Measurements from ENCODE around the gene RSL1D1. TPM values are rescaled to one million over a fixed set of nuclear protein-coding genes. Genes with fewer than 3 reads are reported as not detected.

RSL1D1 gene
- total RNA-seq, 2 experiments from 2014 or later: 224 to 237 TPM

DNA sequence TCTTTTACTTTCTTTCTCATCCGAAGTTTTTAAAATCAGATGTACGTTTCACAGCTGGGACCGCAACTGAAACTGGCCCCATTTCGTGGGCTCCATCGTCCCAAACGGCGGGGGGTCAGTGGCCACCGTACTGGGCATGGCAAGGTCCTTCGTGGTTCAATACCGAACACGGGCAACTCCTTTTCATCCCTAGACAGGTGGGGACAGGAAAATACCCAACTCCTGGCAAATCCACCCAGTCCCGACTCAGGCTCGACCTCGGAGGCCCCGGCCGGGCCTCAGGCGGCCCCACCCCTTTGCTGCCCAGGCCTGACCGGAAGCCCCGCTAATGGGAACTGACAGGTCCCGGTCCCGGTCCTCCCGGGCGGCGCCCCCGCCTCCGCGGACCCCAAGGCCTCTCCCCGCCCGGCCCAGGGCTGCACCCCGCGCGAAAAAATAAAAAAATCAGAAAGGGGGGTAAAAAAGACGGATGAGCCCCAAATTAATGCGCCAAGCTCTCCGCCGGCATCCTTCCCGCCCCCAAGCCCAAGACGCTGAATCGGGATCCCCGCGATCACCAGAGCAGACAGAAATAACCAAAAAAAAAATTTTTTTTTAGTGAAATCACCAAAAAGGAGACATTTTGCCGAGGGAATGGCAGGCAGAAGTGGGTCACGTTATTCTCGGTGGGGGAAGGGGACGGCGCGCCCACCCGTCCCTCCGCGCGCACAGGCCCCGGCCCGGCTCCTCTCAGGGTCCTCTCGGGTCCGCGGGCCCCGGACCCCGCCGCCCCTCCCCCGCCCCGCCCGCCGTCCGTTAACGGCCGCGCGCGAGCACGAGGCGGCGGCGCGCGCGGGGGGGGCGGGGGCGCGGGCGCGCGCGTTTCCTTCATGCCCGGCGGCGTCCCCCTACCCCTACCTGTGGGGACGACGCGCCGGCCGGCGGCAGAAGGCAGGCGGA, 54.8 kb downstream of the RSL1D1 start:
- no peaks in the 10 kb centered on the region for H3K9me3 Mint-ChIP-seq
- peak overlapping the region; percentile 89 for H3K4me3 ChIP-seq (ENCODE audit: low read length)
- no peaks in the 10 kb centered on the region for H3K27me3 ChIP-seq (ENCODE audit: control insufficient read depth in 1 of 2, insufficient read depth in 2 of 2, low read length in 2 of 2)
- DNase-seq (peak in 9 of 14 experiments; percentile 13 to 64 (median 23)), ATAC-seq (ENCODE audit: poor library complexity) (no peak)
- H3K27ac ChIP-seq (ENCODE audit: low read depth in 1 of 2, low read length in 2 of 2): peak overlapping the region; percentile 86 to 88
- H3K27ac Mint-ChIP-seq: peak overlapping the region; percentile 91
- H3K36me3 Mint-ChIP-seq (ENCODE audit: low read depth): peaks cover 48% of the 10 kb centered on the region
- H3K36me3 ChIP-seq (ENCODE audit: insufficient read depth, low read length): no peaks in the 10 kb centered on the region
- H3K27me3 Mint-ChIP-seq: no peaks in the 10 kb centered on the region
- H3K4me1 Mint-ChIP-seq (ENCODE audit: low read depth): peaks cover 82% of the 10 kb centered on the region
- H3K4me1 ChIP-seq (ENCODE audit: insufficient read depth, low read length): peaks cover 73% of the 10 kb centered on the region
- ChIA-PET CTCF (interaction anchor here (0.7 to 3.8 kb wide), 23 partner anchors 11 to 444 kb away, joined by 3 to 37 read pairs (median 5); partner anchors contain the start of genes GSPT1 and TXNDC11), POLR2A (interaction anchor here (0.6 to 6.2 kb wide), 24 partner anchors 10 to 854 kb away, joined by 3 to 168 read pairs (median 5); partner anchors contain the start of genes DEXI, GSPT1, RSL1D1 and SOCS1)
- no peaks in the 10 kb centered on the region for H3K9me3 ChIP-seq (ENCODE audit: control insufficient read depth in 1 of 2, insufficient read depth in 1 of 2, low read length in 2 of 2)
- H3K4me3 Mint-ChIP-seq: peak overlapping the region; percentile 96
- intact Hi-C loops (cut with DNase I, micrococcal nuclease): loop anchor here (1.0 to 5.0 kb wide), 8 partner anchors 13 to 854 kb away; partner anchors contain the start of genes TXNDC11 (in 2 of the 2), CLEC16A (in 1 of the 2), DEXI (in 1 of the 2) and GSPT1 (in 1 of the 2)
- TF ChIP-seq CTCF (IDR thresholded peaks at IDR 0.05): no peak

GRCh38 chr16:11795887-11796226, 55.5 kb downstream of the RSL1D1 start:
- H3K27ac ChIP-seq (ENCODE audit: low read depth in 1 of 2, low read length in 2 of 2): peak overlapping the region; percentile 86 to 88
- H3K27ac Mint-ChIP-seq: peak overlapping the region; percentile 91
- intact Hi-C loops (cut with DNase I, micrococcal nuclease): loop anchor here in 1 of 2 experiments (2.0 to 5.0 kb wide), 5 partner anchors 13 to 854 kb away; partner anchors contain the start of genes CLEC16A, DEXI, GSPT1 and SNN
- ChIA-PET CTCF (interaction anchor here (1.8 to 3.8 kb wide), 6 partner anchors 10 to 53 kb away, joined by 6 to 37 read pairs (median 22); partner anchors contain the start of gene TXNDC11), POLR2A (interaction anchor here (0.7 to 6.2 kb wide), 5 partner anchors 12 to 54 kb away, joined by 3 to 168 read pairs (median 21); partner anchors contain the start of gene TXNDC11)
- H3K36me3 ChIP-seq (ENCODE audit: insufficient read depth, low read length): no peaks in the 10 kb centered on the region
- peaks cover 79% of the 10 kb centered on the region for H3K4me1 ChIP-seq (ENCODE audit: insufficient read depth, low read length)
- no peaks in the 10 kb centered on the region for H3K27me3 ChIP-seq (ENCODE audit: control insufficient read depth in 1 of 2, insufficient read depth in 2 of 2, low read length in 2 of 2)
- H3K4me3 ChIP-seq (ENCODE audit: low read length): peak overlapping the region; percentile 89
- H3K4me1 Mint-ChIP-seq (ENCODE audit: low read depth): peaks cover 86% of the 10 kb centered on the region
- no peaks in the 10 kb centered on the region for H3K9me3 Mint-ChIP-seq
- peaks cover 53% of the 10 kb centered on the region for H3K36me3 Mint-ChIP-seq (ENCODE audit: low read depth)
- no peaks in the 10 kb centered on the region for H3K27me3 Mint-ChIP-seq
- no peaks in the 10 kb centered on the region for H3K9me3 ChIP-seq (ENCODE audit: control insufficient read depth in 1 of 2, insufficient read depth in 1 of 2, low read length in 2 of 2)
- DNase-seq (no peak), ATAC-seq (ENCODE audit: poor library complexity) (no peak)
- H3K4me3 Mint-ChIP-seq: peak overlapping the region; percentile 96
- no peak for TF ChIP-seq CTCF (IDR thresholded peaks at IDR 0.05)
